Measurements from ENCODE around the gene KRT20.

- TF ChIP-seq CTCF (IDR thresholded peaks at IDR 0.05) (no peak), POLR2AphosphoS5 (IDR thresholded peaks at IDR 0.05) (no peak)
These were observed 49.0 kb downstream of the KRT20 start for GRCh38 chr17:40836020-40836419.
